Tibial artery (tissue), 4 donors: ENCODE results near the gene SRGN.
"Not testable (repeated sequence)": the region's sequence is repeated elsewhere in the genome, so short reads cannot be mapped to it uniquely, and the experiment has no call there.

Source experiments
- DNase-seq, 2 donors: peaks; one replicate each; pipeline ENCODE4 v3.0.0-alpha.2; 2019
- H3K27ac ChIP-seq, 2 donors: fragments of 200-600 bp; sonication (generic) in 1 of 2; 1 replicate in 1 of 2; 2 replicates in 1 of 2; pipeline ENCODE4 v1.5.1; 2018 to 2019; ENCODE audit warnings: mild to moderate bottlenecking in 1 of 2
- H3K27me3 ChIP-seq, 2 donors: fragments of 200-600 bp; sonication (generic) in 1 of 2; one replicate each; pipeline versions ENCODE4 v1.5.1 to v1.6.0; 2016 to 2019
- H3K36me3 ChIP-seq, 3 donors: fragments of 200-600 bp; sonication (generic) in 2 of 3; one replicate each; pipeline ENCODE4 v1.5.1; 2016 to 2019; ENCODE audit warnings: mild to moderate bottlenecking in 2 of 3
- H3K4me1 ChIP-seq, 4 donors: fragments of 200-600 bp; sonication (generic) in 2 of 4; 1 replicate in 3 of 4; 2 replicates in 1 of 4; pipeline ENCODE4 v1.5.1; 2016 to 2019
- H3K4me3 ChIP-seq, 2 donors: fragments of 200-600 bp; sonication (generic) in 1 of 2; 1 replicate in 1 of 2; 2 replicates in 1 of 2; pipeline ENCODE4 v1.5.1; 2018 to 2019; ENCODE audit warnings: mild to moderate bottlenecking in 2 of 2
- H3K9me3 ChIP-seq, 3 donors: fragments of 200-600 bp; sonication (generic) in 1 of 3; one replicate each; pipeline ENCODE4 v1.5.1; 2016 to 2019
- CTCF ChIP-seq, 2 experiments: fragments of 200-600 bp in 1 of 2; fragments of 450-650 bp in 1 of 2; IDR thresholded peaks; one replicate each; pipeline ENCODE4 v1.5.1; 2017 to 2019; ENCODE audit warnings: antibody characterized with exemption in 2 of 2, mild to moderate bottlenecking in 1 of 2, moderate library complexity in 1 of 2
- intact Hi-C: fragments of 100-400 bp; cut with DNase I; formaldehyde crosslinking; loops from one replicate; pipeline ENCODE4 v1.15.0; 2023; ENCODE audit warnings: low total_unique reads

The SRGN gene

GRCh38 chr10:69124563-69125268 is 36.8 kb downstream of the SRGN start:
- TF ChIP-seq CTCF (IDR thresholded peaks at IDR 0.05), result no peak
- peaks cover 0 to 24% (median 16%) of the 10 kb centered on the region in 4 donors for H3K4me1 ChIP-seq
- H3K27me3 ChIP-seq, result no peaks in the 10 kb centered on the region
- intact Hi-C loops, result no loop called here
- no peaks in the 10 kb centered on the region for H3K9me3 ChIP-seq
- H3K4me3 ChIP-seq, result peak overlapping the region; percentile 71 to 93
- peak in 1 of 2 donors; percentile 40 for DNase-seq
- H3K36me3 ChIP-seq, result no peaks in the 10 kb centered on the region
- H3K27ac ChIP-seq, result peak overlapping the region; percentile 98

- Histone ChIP-seq H3K9me3 (no peaks in the 10 kb centered on the region), H3K4me1 (peaks cover 0 to 24% (median 18%) of the 10 kb centered on the region in 4 donors), H3K27me3 (no peaks in the 10 kb centered on the region), H3K27ac (peak overlapping the region in 1 of 2 donors; percentile 98), H3K36me3 (no peaks in the 10 kb centered on the region), H3K4me3 (peak overlapping the region; percentile 71 to 93)
- intact Hi-C loops, result no loop called here
- no peak for DNase-seq
- TF ChIP-seq CTCF (IDR thresholded peaks at IDR 0.05), result no peak
Measured at GRCh38 chr10:69125554-69125953, 37.7 kb downstream of the SRGN start.

GRCh38 chr10:69130251-69130650 is 42.3 kb downstream of the SRGN start:
- Histone ChIP-seq H3K4me1 (peaks cover 0 to 25% (median 8%) of the 10 kb centered on the region in 4 donors), H3K36me3 (peaks cover 8 to 21% (median 15%) of the 10 kb centered on the region in 3 donors), H3K4me3 (no peak overlapping the region), H3K27me3 (no peaks in the 10 kb centered on the region), H3K9me3 (no peaks in the 10 kb centered on the region), H3K27ac (no peak overlapping the region)
- DNase-seq, result no peak
- intact Hi-C loops, result no loop called here
- TF ChIP-seq CTCF (IDR thresholded peaks at IDR 0.05), result no peak

GRCh38 chr10:69139961-69140360 is 52.1 kb downstream of the SRGN start:
- no peak for DNase-seq
- no peak for TF ChIP-seq CTCF (IDR thresholded peaks at IDR 0.05)
- H3K4me3 ChIP-seq, result no peak overlapping the region
- no peaks in the 10 kb centered on the region for H3K4me1 ChIP-seq
- H3K27ac ChIP-seq, result no peak overlapping the region
- H3K9me3 ChIP-seq, result no peaks in the 10 kb centered on the region
- peaks cover 14 to 23% (median 18%) of the 10 kb centered on the region in 3 donors for H3K36me3 ChIP-seq
- no peaks in the 10 kb centered on the region for H3K27me3 ChIP-seq
- intact Hi-C loops, result no loop called here

- Histone ChIP-seq H3K27me3 (no peaks in the 10 kb centered on the region), H3K9me3 (no peaks in the 10 kb centered on the region), H3K27ac (no peak overlapping the region), H3K36me3 (peaks cover 9 to 17% (median 11%) of the 10 kb centered on the region in 3 donors), H3K4me3 (no peak overlapping the region), H3K4me1 (no peaks in the 10 kb centered on the region)
- intact Hi-C loops, result no loop called here
- DNase-seq, result no peak
- no peak for TF ChIP-seq CTCF (IDR thresholded peaks at IDR 0.05)
Measured at GRCh38 chr10:69141304-69141703, 53.4 kb downstream of the SRGN start.

- H3K4me3 ChIP-seq, H3K27ac ChIP-seq, H3K36me3 ChIP-seq, H3K27me3 ChIP-seq, DNase-seq, intact Hi-C loops, H3K9me3 ChIP-seq, H3K4me1 ChIP-seq: not testable (repeated sequence)
Measured at GRCh38 chr10:69142074-69142473, 54.2 kb downstream of the SRGN start.
